HepG2 (cell line): ENCODE data around the gene DHRS11. TPM values are rescaled to one million over a fixed set of nuclear protein-coding genes. Genes with fewer than 3 reads are reported as not detected.
A peak's percentile ranks its signal among the peaks of the same experiment; 100 is the strongest.

ENCODE experiments used
- CHD2 ChIP-seq: IDR thresholded peaks from 2 replicates; pipeline ENCODE4 v1.6.1; 2011; ENCODE audit warnings: low read depth, low read length, improper control_type of control experiment
- EEA1 ChIP-seq: sonication (generic); formaldehyde crosslinking; IDR thresholded peaks from 2 replicates; pipeline ENCODE4 v1.5.1; 2020; ENCODE audit warnings: mild to moderate bottlenecking, missing genetic modification reagents, borderline replicate concordance
- IRF2 ChIP-seq: IDR thresholded peaks from 2 replicates; pipeline ENCODE4 v1.6.1; 2018; ENCODE audit warnings: missing genetic modification reagents, missing compliant biosample characterization
- ISX ChIP-seq: sonication (generic); formaldehyde crosslinking; conservative IDR thresholded peaks from 2 replicates; pipeline ENCODE4 v1.5.0; 2020; ENCODE audit warnings: missing genetic modification reagents
- MAFK ChIP-seq, 2 experiments: IDR thresholded peaks in 1 of 2; conservative IDR thresholded peaks in 1 of 2; 2 replicates each; pipeline ENCODE4 v1.6.1; 2011; ENCODE audit warnings: improper control_type of control experiment in 2 of 2, low read length in 2 of 2
- PLRG1 ChIP-seq: fragments of 450-650 bp; conservative IDR thresholded peaks from 2 replicates; pipeline ENCODE4 v1.6.1; 2016
- YEATS2 ChIP-seq: sonication (generic); formaldehyde crosslinking; IDR thresholded peaks from 2 replicates; pipeline ENCODE4 v1.4.0; 2020; ENCODE audit warnings: missing genetic modification reagents, borderline replicate concordance
- ZNF235 ChIP-seq: sonication (generic); formaldehyde crosslinking; IDR thresholded peaks from 2 replicates; pipeline ENCODE4 v1.8.1; 2023; ENCODE audit warnings: mild to moderate bottlenecking, missing genetic modification reagents, borderline replicate concordance
- ZNF281 ChIP-seq: sonication (generic); formaldehyde crosslinking; IDR thresholded peaks from 2 replicates; pipeline ENCODE4 v1.4.0; 2020; ENCODE audit warnings: missing genetic modification reagents, borderline replicate concordance
- ZNF616 ChIP-seq: sonication (generic); formaldehyde crosslinking; IDR thresholded peaks from 2 replicates; pipeline ENCODE4 v1.5.0; 2020; ENCODE audit warnings: low read depth, mild to moderate bottlenecking, missing genetic modification reagents
- ZNF883 ChIP-seq: sonication (generic); formaldehyde crosslinking; IDR thresholded peaks from 2 replicates; pipeline ENCODE4 v1.5.1; 2020; ENCODE audit warnings: mild to moderate bottlenecking, missing genetic modification reagents; ENCODE audit errors: not compliant biosample characterization
- polyA plus RNA-seq, 8 experiments: library from polyadenylated mRNA; depleted of rRNA in 3 of 8; stranded (reverse) in 7 of 8; unstranded in 1 of 8; fragments of >200 nt; fragmentation: Illumina TruSeq in 4 of 8; extraction: Trizol in 4 of 8; gene quantifications; 2 replicates each; pipeline versions ENCODE4 v1.2.1 to v1.2.3, GENCODE V29; 2011 to 2016; ENCODE audit warnings: low read depth in 4 of 8, missing spikeins in 1 of 8, mixed read lengths in 1 of 8; ENCODE audit not compliant: insufficient read depth in 1 of 8
- total RNA-seq, 5 experiments: library from RNA; depleted of rRNA; stranded (reverse); fragments of >200 nt; fragmentation: Illumina TruSeq; extraction: Trizol; gene quantifications; 2 replicates each; pipeline ENCODE4 v1.2.3, GENCODE V29; 2016; ENCODE audit warnings: low read depth in 1 of 5
- TF ChIP-seq, protein P1 (sequence below): sonication (generic); formaldehyde crosslinking; IDR thresholded peaks from 2 replicates; pipeline ENCODE4 v1.8.0; 2023; ENCODE audit warnings: mild to moderate bottlenecking, missing genetic modification reagents
- TF ChIP-seq, protein P2 (sequence below): sonication (generic); formaldehyde crosslinking; IDR thresholded peaks from 2 replicates; pipeline ENCODE4 v1.4.0; 2020; ENCODE audit warnings: mild to moderate bottlenecking, missing genetic modification reagents
- TF ChIP-seq, protein P3 (sequence below): sonication (generic); formaldehyde crosslinking; IDR thresholded peaks from 2 replicates; pipeline ENCODE4 v1.5.0; 2020; ENCODE audit warnings: missing genetic modification reagents
- TF ChIP-seq, protein P4 (sequence below): sonication (generic); formaldehyde crosslinking; IDR thresholded peaks from 2 replicates; pipeline ENCODE4 v1.8.1; 2023; ENCODE audit warnings: mild to moderate bottlenecking, moderate library complexity, missing genetic modification reagents
- TF ChIP-seq, protein P5 (sequence below): sonication (generic); formaldehyde crosslinking; IDR thresholded peaks from 2 replicates; pipeline ENCODE4 v1.4.0; 2020; ENCODE audit warnings: missing genetic modification reagents

DHRS11 gene
- total and polyA plus RNA-seq, 2 of the 13 experiments (the other 11 are each of a cell fraction or from before 2014, with no cell fraction given): 28.4 to 41.9 TPM

DNA sequence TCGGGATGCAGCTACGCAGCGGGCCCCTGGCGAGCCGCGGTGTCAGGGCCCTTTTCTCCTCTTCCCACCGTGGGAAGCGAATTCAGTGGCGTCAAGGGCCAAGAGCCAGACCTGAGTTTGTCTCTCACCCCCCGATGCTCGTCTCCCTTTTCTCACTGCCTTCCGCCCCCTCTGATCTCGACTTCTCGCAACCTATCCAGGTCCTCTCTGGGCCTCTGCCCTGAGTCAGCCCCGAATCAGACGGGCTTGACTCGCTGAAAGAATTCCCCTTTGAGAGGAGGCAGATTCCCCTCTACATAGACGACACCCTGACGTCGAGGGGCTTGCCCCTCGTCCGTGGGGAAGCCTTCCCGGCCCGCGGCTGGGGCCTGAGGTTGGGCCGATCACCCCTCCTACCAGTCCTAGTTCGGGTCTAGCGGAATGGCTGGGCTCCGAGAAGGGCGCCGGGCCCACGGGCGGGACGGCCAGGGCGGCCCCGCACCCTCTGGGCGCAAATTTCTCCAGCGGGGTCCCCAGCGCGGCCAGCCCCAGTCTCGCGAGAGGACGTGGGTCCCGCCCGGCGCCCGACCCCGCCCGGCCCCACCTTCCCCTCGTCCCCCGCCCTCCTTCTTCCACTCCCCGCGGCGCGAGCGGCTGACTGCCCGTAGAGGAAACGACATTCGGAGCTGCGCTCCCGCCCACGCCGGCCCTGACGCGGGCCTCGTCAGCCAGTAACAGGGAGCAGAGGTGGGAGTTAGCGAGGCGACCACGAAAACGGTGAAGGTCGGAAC lies 47.2 kb upstream of the DHRS11 start, which contains the start of gene GGNBP2 (continued):
- peak; percentile 35; the same call in 1 of the 2 replicates for TF ChIP-seq YEATS2 (CRISPR knock-in tag)
- TF ChIP-seq PLRG1: no peak
- TF ChIP-seq, protein P1, sequence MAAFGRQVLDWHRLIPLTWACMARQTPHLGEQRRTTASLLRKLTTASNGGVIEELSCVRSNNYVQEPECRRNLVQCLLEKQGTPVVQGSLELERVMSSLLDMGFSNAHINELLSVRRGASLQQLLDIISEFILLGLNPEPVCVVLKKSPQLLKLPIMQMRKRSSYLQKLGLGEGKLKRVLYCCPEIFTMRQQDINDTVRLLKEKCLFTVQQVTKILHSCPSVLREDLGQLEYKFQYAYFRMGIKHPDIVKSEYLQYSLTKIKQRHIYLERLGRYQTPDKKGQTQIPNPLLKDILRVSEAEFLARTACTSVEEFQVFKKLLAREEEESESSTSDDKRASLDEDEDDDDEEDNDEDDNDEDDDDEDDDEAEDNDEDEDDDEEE: peak; percentile 32; the same call in 1 of the 2 replicates
- TF ChIP-seq, protein P2, sequence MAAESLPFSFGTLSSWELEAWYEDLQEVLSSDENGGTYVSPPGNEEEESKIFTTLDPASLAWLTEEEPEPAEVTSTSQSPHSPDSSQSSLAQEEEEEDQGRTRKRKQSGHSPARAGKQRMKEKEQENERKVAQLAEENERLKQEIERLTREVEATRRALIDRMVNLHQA (CRISPR knock-in tag): no peak
- no peak for TF ChIP-seq MAFK (conservative IDR thresholded peaks at IDR 0.05 in 1 of 2, IDR thresholded peaks at IDR 0.05 in 1 of 2; ENCODE audit: low read length in 2 of 2)
- TF ChIP-seq, protein P3, sequence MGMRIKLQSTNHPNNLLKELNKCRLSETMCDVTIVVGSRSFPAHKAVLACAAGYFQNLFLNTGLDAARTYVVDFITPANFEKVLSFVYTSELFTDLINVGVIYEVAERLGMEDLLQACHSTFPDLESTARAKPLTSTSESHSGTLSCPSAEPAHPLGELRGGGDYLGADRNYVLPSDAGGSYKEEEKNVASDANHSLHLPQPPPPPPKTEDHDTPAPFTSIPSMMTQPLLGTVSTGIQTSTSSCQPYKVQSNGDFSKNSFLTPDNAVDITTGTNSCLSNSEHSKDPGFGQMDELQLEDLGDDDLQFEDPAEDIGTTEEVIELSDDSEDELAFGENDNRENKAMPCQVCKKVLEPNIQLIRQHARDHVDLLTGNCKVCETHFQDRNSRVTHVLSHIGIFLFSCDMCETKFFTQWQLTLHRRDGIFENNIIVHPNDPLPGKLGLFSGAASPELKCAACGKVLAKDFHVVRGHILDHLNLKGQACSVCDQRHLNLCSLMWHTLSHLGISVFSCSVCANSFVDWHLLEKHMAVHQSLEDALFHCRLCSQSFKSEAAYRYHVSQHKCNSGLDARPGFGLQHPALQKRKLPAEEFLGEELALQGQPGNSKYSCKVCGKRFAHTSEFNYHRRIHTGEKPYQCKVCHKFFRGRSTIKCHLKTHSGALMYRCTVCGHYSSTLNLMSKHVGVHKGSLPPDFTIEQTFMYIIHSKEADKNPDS (CRISPR knock-in tag): 0 out of 2 replicates have a peak, but pooled peaks have one; percentile 39
- no peak for TF ChIP-seq ZNF281 (CRISPR knock-in tag)
- TF ChIP-seq ISX (CRISPR knock-in tag): no peak
- TF ChIP-seq ZNF235 (CRISPR knock-in tag): no peak
- no peak for TF ChIP-seq ZNF616 (CRISPR knock-in tag)
- TF ChIP-seq IRF2 (CRISPR knock-in tag): peak; percentile 52; the same call in 1 of the 2 replicates
- TF ChIP-seq, protein P4, sequence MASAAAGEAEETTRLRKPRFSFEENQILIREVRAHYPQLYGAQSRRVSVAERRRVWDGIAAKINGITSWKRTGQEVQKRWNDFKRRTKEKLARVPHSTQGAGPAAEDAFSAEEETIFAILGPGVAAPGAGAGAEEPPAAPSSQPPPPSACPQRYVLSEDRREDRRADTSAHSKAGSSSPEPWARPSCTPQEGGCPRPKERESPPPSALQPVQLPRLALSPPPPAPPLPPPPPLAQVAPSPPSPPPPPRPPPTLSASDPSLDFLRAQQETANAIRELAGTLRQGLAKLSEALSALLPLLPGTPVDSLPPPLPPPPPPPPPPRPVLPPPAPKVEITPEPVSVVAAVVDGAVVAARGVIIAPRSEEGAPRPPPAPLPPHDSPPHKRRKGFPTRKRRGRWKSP (CRISPR knock-in tag): peak; percentile 79
- TF ChIP-seq EEA1 (CRISPR knock-in tag): no peak
- TF ChIP-seq CHD2: peak; percentile 95
- TF ChIP-seq, protein P5, sequence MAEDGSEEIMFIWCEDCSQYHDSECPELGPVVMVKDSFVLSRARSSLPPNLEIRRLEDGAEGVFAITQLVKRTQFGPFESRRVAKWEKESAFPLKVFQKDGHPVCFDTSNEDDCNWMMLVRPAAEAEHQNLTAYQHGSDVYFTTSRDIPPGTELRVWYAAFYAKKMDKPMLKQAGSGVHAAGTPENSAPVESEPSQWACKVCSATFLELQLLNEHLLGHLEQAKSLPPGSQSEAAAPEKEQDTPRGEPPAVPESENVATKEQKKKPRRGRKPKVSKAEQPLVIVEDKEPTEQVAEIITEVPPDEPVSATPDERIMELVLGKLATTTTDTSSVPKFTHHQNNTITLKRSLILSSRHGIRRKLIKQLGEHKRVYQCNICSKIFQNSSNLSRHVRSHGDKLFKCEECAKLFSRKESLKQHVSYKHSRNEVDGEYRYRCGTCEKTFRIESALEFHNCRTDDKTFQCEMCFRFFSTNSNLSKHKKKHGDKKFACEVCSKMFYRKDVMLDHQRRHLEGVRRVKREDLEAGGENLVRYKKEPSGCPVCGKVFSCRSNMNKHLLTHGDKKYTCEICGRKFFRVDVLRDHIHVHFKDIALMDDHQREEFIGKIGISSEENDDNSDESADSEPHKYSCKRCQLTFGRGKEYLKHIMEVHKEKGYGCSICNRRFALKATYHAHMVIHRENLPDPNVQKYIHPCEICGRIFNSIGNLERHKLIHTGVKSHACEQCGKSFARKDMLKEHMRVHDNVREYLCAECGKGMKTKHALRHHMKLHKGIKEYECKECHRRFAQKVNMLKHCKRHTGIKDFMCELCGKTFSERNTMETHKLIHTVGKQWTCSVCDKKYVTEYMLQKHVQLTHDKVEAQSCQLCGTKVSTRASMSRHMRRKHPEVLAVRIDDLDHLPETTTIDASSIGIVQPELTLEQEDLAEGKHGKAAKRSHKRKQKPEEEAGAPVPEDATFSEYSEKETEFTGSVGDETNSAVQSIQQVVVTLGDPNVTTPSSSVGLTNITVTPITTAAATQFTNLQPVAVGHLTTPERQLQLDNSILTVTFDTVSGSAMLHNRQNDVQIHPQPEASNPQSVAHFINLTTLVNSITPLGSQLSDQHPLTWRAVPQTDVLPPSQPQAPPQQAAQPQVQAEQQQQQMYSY (CRISPR knock-in tag): peak; percentile 6; the same call in 1 of the 2 replicates
- TF ChIP-seq ZNF883 (CRISPR knock-in tag): no peak
